GM21717 (cell line): ENCODE results near the gene BCOR.

Source experiments
- ATAC-seq: cut with Tn5 transposase; IDR thresholded peaks from one replicate; pipeline ENCODE4 v1.9.1; 2021; ENCODE audit warnings: mild to moderate bottlenecking, moderate library complexity; ENCODE audit not compliant: unreplicated experiment

The BCOR gene

GRCh38 chrX:40097504-40098263 is at the start of gene BCOR:
Gene BCOR, minus strand, starts transcription at chrX:40097958. Its CDS starts 20,029 bp downstream, at chrX:40077929.
- ATAC-seq: no peak

DNA sequence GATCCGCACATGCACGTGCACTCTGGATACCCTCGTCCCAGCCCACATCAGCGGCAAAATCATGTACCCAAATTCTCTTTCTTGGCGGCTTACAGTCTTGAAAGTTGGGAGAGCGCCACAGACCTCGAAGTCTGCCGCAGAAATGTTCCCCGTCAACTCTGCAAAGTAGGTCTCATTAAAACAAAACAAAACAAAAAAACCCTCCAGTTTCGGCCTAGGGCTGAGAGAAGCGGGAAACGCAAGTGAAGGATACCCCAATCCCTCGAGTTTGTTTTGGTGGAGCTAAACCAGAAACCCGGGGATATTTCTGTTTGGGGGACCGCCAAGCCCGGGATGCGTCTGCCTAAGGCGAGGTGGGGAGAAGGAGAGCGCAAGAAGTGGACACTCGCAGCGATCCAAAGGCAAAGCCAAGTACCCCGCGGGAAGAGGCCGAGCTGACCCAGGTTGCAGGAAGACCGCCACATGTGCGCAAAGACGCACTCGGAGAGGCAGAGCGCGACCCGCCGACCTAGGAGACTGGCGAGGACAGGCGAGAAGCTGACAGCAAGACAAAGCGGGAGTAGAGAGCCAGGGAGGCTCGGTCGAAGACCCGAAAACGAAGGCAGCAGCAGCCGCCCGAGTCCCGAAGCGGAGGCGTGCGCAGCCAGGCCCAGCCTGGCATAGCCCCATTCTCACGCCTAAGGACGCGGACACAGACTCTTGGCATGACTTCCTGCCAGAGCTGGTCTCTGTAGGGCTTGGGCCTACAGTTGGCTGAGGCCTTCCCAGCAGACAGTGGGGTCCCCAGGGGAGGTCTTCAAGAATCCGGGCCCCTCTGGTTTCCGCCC is 49.6 kb upstream of the BCOR start:
- ATAC-seq: no peak

GRCh38 chrX:40146262-40147125 is 48.7 kb upstream of the BCOR start:
- ATAC-seq: no peak

DNA sequence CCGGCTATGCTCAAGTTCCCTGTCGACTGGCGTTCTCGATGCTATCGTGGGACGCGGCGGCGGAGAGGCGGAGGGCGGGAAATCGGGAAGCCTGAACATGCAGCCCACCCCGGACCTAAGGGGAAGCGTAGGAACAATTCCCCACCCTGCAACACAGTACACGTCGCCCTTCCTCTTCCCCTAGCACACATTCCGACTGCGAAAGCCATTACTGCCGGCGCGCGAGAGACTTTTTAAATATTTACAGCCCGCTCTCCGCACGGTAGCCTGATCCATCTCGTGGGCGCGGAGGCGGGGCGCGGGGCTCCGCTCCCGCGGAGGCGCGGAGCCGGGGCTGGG is 48.1 kb upstream of the BCOR start:
- ATAC-seq: no peak

GRCh38 chrX:40145001-40145922 is 47.5 kb upstream of the BCOR start:
- ATAC-seq: no peak

DNA sequence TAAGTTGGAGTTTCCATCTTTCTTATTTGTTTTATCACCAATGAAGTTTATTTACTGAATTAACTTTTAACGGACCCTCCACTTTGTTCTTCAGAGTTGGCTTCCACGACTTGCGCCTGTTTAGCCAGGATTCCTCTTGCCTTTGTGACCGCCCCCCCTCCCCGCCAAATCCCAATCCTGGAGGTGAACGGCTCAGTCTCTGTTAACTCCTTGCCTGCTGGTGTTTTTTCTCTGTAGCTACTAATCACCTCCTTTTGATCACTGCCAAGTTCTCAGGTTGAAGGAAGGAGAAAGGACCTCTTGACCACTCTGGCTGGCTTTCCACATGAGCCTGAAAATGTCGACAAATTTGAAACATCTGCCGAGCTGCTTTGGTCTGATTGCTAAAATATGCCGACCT is 46.8 kb upstream of the BCOR start:
- ATAC-seq: no peak

- ATAC-seq: no peak
Measured at GRCh38 chrX:40143987-40144386, 46.2 kb upstream of the BCOR start.

- ATAC-seq: no peak
Measured at GRCh38 chrX:40143001-40143400, 45.2 kb upstream of the BCOR start.

DNA sequence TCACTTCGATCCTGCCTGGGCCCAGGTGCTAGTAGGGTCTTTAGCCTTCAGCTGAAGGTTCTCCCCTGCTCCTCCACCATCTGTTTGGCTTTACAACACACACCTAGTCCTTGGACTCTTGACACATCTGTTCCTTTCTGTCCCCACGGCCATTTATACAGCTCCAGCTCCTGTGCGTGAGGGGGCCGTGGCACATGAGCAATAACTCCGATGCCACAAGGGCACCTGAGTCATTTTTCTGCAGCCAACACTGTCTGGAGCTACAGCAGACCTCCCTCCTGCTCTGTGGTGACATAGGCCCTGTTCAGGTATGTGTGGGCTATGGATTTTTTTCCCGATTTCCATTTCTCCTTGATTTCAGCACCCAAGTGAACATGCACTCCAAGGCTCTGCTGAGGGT is 44.7 kb upstream of the BCOR start:
- no peak for ATAC-seq

DNA sequence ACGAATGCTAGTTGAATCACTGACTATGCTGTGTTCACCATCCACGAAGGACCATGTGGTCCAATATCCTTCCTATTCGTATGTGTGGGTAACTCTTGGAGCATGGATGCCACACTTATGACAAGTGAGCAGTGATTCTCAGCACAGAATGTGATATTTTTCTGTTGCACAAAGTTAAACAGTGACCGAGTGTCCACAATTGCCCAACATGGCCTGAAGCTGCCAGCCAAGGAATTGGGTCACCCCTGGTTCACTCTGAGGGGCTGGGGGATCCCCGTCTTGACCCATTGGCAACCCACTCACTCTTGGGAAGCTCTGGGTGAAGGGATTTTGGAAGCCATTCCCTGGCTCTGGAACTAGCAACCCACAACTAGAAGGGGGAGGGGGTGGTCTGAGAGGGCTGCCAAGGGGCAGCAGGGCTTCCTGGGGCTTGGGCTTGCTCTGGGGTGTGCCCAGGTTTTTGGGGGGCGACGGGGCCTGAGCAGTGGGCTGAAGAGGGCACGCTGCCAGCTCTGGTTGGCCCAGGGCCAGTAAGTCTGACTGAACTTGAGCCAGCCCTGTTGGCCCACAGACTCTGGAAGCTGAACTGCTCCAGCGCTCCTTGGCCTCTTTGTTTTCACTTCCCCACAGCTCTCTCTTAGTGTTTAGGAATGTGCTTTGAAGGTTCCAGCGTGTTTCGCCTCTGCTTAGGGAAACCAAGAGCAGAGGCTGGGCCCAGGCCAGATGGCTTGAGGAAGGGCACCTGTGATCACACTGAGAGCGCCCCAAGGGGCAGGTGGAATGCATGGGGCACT is 43.1 kb upstream of the BCOR start:
- no peak for ATAC-seq

DNA sequence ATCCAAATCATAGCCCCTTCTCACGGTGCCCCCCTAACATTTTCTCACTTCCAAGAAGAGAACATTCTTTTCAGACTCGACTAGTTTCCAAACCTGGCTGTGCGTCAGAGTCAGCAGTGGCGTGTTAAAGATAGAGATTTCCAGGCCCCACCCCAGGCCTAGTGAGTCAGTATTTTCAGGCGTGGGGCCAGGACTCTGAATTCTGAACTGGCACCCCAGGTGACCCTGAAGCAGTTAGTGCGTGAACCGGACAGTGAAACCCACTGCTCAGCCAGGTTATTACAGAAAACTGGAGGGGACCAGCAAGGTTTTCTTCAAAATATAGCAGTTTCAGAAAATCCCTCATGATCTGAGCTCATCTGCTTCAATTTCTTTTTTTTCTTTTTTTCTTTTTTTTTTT is 35.0 kb upstream of the BCOR start:
- ATAC-seq: no peak

- no peak for ATAC-seq
Measured at GRCh38 chrX:40131654-40132337, 34.0 kb upstream of the BCOR start.

DNA sequence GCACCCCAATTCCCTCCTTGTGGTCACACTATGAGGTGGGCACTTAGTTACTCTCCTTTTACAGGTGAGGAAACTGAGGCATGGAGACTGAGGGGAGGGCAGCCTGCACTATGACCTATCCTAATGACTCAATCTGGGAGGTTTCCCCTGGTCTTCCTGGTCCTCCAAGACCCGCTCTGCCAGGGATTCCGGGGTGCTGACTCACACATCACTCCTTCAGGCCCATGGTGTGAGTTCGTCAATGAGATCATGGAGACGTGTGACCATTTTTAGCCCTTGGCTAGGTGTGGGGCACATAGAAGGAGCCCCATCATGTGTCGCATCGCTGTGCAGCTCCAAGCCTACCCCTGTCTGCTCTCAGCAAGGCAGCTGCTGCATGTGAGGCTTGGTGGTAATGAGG is 32.4 kb upstream of the BCOR start:
- no peak for ATAC-seq

GRCh38 chrX:40127052-40127451 is 29.3 kb upstream of the BCOR start:
- ATAC-seq: no peak

DNA sequence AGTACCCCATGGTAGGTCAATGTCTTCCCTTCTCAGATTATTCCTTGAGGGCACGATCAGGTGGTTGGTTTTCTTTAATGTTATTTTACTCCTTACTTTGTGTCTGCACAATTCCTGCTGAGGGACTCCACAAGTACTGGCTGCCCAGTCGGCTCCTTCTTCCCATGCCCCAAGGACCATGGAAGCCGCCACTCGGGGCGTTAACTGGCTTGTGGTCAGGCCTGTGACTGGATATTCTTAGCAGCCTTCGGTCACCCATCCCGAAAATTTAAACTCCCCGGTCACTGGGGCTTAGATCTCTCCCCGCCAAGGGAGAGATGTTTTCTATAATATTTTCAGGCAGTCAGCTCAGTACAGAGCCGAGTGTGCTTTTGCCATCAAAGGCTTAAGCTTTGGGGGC is 24.7 kb upstream of the BCOR start:
- no peak for ATAC-seq

DNA sequence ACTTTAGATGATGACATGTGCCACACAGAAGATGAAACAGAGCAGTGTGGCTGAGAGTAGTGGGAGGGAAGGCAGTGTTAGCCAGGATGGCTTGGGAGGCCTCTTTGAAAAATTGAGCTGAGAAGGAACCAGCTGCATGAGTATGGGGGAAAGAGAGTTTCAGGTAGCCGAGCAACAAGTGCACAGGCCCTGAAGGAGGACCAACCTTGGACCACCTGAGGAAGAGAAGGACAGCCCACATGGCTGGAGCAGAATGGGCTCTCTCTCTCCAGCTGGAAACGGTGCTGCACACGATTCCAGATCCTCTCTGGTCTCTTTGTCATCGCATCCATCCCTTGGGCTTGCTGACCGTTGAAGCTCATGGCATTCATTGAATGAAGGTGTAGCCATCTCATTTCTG is 23.9 kb upstream of the BCOR start:
- ATAC-seq: no peak

DNA sequence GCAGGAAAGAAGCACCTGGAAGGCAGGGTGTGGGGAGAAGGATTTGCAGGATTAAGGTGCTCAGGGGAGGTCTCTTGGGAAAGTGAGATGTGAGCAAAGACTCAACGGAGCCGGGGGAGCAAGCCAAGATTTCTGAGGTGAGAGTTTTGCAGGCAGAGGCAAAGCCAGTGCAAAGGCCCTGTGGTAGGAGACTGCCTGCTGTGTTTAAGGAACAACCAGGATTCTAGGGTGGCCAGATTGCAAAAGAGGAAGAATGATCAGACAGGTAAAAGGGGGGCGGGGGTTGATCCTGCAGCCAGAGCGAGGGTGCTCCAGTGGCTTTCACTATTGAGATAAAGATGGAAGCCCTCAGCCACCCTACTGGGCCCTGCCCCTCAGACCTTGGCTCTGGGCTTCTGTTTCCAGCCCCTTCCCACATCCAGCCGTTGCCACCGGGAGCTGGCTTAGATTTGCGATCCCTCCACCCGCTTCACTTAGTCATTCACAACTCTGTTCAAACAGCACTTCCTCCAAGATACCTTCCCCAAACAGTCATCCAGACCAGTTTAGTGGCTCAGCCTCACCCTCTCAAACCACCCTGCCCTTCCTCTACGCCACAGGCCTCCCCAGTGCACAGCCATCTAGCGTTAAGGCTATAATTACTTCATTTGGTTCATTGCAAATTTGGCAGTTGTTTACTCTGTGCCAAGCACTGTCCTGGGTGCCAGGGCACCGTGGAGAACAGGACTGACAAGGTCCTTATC is 23.3 kb upstream of the BCOR start:
- no peak for ATAC-seq

GRCh38 chrX:40117715-40118285 is 20.0 kb upstream of the BCOR start:
- ATAC-seq: no peak
